AG10803 (cell line): ENCODE data around the gene APOC1.

Experiments used
- DNase-seq: peaks from one replicate; pipeline ENCODE4 v3.0.0; 2010; ENCODE audit warnings: low read depth
- H3K4me3 ChIP-seq: 2 replicates; pipeline ENCODE4 v1.5.1; 2011; ENCODE audit warnings: mild to moderate bottlenecking, low read length, control low read depth
- CTCF ChIP-seq: conservative IDR thresholded peaks from 2 replicates; pipeline ENCODE4 v1.5.1; 2011; ENCODE audit warnings: mild to moderate bottlenecking, low read length, control low read depth, inconsistent platforms

Gene APOC1

GRCh38 chr19:44914433-44915206 is at the start of gene APOC1:
Gene APOC1, plus strand, starts transcription at chr19:44914608. Its CDS starts 284 bp downstream, at chr19:44914892.
- H3K4me3 ChIP-seq, result peak within 1 kb of the TSS; percentile 67
- peak; percentile 59 for DNase-seq

GRCh38 chr19:44865196-44865767 is 49.1 kb upstream of the APOC1 start:
- TF ChIP-seq CTCF, result no peak
- DNase-seq, result no peak
- H3K4me3 ChIP-seq, result no peak overlapping the region

- no peak overlapping the region for H3K4me3 ChIP-seq
- DNase-seq, result no peak
- TF ChIP-seq CTCF, result no peak
These were observed 47.7 kb upstream of the APOC1 start for GRCh38 chr19:44866664-44867063.

- no peak for DNase-seq
- no peak for TF ChIP-seq CTCF
- no peak overlapping the region for H3K4me3 ChIP-seq
These were observed 46.8 kb upstream of the APOC1 start for GRCh38 chr19:44867578-44867977.

GRCh38 chr19:44869733-44870470 is 44.5 kb upstream of the APOC1 start:
- no peak overlapping the region for H3K4me3 ChIP-seq
- no peak for DNase-seq
- TF ChIP-seq CTCF, result no peak

GRCh38 chr19:44871809-44872208 is 42.6 kb upstream of the APOC1 start:
- no peak overlapping the region for H3K4me3 ChIP-seq
- TF ChIP-seq CTCF, result no peak
- DNase-seq, result no peak

- DNase-seq, result no peak
- H3K4me3 ChIP-seq, result no peak overlapping the region
- TF ChIP-seq CTCF, result no peak
These were observed 41.7 kb upstream of the APOC1 start for GRCh38 chr19:44872661-44873060.
